Mucosa of gallbladder (tissue), 1 donor: ENCODE measurements around the gene GPI. TPM values are rescaled to one million over a fixed set of nuclear protein-coding genes. Genes with fewer than 3 reads are reported as not detected.
A peak's percentile ranks its signal among the peaks of the same experiment; 100 is the strongest.
"Not testable (repeated sequence)": the region's sequence is repeated elsewhere in the genome, so short reads cannot be mapped to it uniquely, and the experiment has no call there.

Experiments used
- DNase-seq: peaks from one replicate; pipeline ENCODE4 v3.0.0-alpha.2; 2020; ENCODE audit warnings: low spot score
- total RNA-seq: library from RNA; stranded (reverse); gene quantifications from one replicate; pipeline ENCODE4 v1.2.1, GENCODE V29; 2021
- donor health status: DM: no; HTN: no; CAD: no.

GPI gene
- total RNA-seq, 1 donor from 2014 or later: 406 TPM

DNA sequence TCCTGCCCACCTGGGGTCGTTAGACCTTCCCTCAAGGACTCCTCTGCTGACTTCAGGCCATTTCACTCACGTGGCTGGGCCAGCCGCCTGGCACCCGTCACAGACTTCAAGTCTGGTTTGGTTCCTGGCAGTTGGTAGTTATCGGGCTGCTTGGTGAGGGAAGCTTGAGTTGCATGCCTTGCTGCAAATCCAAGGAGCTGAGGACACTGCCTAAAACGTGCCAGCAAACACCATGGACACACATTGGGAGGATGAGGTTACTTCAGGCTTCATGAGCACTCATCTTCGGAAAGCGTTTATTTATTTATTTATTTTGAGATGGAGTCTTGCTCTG is 2.6 kb downstream of the GPI start:
- DNase-seq: no peak

- DNase-seq: no peak
Measured at GRCh38 chr19:34368338-34368737, 3.3 kb downstream of the GPI start.

DNA sequence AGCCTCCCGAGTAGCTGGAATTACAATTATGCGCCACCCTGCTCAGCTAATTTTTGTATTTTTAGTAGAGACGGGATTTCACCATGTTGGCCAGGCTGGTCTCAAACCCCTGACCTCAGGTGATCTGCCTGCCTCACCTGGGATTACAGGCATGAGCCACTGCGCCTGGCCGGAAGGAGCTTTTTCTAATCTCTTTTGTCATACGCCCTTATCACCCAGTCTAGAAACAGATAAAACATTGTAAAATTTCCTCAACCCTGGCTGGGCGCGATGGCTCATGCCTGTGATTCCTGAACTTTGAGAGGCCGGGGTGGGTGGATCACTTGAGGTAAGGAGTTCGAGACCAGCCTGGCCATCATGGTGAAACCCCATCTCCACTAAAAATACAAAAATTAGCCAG is 4.2 kb downstream of the GPI start:
- not testable (repeated sequence) for DNase-seq

DNA sequence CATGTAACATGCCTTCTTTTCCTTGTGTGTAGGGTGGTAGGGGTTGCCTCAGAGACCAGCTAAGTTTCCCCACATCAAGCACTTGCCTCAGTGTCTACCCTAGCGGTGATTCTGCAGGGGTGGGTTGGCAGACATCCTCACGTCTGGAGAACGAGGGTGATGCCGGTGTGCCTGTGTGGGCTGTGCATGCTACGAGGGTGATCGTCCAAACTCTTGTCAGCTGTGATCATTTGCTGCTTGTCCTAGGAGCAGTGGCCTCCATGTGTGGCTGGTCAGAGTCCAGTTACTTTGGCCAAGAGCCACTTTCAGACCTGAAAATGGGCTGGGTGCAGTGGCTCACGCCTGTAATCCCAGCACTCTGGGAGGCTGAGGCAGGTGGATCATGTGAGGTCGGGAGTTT is 5.1 kb downstream of the GPI start:
- peak; percentile 57 for DNase-seq

DNA sequence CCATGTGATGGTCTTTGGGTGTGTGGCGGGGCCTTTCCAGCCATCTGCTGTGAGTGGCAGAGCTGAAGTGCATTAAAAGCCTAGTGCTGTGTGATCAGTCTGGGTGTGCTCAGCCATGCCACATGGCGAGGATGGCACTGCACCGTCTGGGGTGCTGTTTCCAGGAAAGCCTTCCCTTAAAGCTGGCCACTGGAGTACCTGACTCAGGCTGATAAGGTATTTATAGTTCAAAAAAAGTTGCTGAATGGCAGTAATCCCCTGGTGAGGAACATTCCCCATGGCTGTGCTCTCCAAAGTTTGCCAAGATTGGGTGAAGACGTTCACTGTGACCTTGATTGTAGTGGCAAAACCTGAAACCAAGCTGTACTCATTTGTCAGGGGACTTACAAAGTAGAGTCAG is 6.0 kb downstream of the GPI start:
- DNase-seq: no peak

DNA sequence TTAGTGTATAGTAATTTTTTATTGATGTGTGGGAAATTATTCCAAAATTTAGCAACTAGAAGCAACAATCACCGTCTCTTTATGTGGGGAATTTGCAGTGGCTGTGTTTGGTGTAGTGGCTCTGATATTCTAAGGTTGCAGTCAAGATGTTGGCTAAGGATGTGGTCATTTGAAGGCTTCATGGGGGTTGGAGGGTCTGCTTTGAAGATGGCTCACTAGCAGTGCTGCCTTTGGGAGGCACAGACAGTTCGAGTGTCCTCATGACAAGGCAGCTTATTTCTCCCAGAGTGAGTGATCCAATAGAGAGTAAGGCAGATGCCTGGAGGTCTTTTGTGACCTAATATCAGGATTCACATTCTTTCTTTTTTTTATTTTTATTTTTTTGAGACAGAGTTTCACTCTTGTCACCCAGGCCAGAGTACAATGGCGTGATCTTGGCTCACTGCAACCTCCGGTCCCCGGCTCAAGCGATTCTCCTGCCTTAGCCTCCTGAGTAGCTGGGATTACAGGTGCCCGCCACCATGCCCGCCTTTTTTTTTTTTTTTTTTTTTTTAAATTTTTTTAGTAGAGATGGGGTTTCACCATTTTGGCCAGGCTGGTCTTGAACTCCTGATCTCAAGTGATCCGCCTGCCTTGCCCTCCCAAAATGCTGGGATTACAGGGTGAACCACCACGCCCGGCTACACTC is 8.7 kb downstream of the GPI start:
- DNase-seq: no peak

DNA sequence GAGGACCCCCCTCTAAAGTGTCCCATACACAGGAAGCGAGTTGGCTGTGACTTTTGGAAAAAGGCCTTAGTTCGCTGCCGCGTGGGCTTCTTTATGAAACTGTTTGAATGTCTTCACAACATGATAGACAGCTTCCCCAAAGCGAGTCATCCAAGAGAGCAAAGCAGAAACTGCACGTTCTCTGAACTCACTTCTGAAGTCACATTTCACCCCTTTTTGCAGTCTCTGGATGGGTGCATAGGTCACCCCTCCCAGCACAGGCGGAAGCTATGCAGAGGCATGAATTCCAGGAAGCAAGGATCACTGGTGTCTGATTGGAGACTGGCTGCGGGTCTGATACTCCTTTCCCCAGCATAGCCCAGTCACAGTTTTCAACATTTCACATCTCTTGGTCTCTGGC is 10.6 kb downstream of the GPI start:
- no peak for DNase-seq

DNA sequence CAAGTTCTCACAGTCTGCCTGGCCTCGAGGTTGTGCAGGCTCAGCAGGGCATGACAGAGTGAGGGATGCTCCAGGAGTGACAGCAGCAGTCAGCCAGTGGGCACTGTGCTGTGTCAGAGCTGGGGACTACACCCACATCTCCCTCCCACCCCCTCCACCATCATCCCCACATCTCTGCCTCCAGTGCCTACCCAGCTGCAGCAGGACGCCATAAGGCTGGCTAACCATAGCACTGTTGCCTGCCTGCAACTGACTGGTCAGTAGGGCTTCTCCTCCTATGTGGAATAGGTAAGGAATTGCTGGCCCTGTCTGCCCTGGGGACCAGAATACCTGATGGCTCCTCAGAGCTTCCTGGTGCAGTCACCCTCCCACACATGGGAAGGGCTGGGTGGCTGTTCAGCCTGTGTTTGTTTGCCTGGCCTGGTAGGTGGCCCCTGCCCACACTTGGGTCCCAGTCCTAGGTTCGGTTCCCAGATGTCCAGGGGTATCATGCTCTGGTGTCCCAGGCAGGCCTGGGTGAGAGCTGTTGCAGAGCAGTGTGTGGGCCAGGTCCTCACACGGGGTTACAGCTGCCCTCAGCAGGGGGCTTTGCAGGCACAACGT is 15.7 kb downstream of the GPI start:
- DNase-seq: no peak

DNA sequence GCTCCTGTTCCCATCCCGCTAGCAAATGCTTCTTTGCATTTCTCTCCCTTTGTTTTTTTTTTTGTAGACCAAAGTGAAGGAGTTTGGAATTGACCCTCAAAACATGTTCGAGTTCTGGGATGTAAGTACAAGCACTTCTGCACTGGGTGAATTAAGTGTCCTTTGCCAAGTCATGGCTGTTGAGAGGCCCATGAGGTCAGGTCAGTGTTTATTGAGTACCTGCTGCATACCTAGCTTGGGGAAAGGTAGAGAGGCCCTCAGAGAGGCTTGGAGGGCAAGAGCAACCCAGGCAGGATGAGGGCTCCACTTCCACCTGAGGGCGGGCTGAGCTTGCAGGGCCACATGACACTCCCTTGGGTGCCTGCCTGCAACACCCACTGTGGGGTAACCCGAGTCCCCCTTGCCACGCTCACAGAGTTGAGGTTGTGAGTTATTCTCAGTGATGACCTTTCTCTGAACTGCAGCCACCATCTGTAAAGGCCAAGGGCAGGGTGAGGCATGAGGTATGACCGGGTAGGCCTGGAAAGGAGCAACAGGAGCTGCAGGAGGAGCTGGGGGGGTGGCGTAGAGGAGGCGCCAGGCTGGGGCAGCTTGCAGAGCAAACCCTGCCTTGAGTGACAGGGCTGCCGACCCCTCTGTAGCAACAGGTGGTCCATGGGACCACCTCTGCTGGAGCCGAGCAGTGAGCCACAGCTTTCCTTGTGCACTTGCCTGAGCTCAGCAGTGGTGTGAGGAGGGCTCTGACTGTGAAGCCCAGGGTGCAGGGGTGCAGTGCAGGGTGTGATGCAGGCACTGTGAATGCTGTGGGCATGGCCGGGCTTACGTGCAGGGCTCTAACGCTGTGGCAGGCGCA is 16.6 kb downstream of the GPI start:
- no peak for DNase-seq

GRCh38 chr19:34382471-34382870 is 17.5 kb downstream of the GPI start:
- DNase-seq: no peak

DNA sequence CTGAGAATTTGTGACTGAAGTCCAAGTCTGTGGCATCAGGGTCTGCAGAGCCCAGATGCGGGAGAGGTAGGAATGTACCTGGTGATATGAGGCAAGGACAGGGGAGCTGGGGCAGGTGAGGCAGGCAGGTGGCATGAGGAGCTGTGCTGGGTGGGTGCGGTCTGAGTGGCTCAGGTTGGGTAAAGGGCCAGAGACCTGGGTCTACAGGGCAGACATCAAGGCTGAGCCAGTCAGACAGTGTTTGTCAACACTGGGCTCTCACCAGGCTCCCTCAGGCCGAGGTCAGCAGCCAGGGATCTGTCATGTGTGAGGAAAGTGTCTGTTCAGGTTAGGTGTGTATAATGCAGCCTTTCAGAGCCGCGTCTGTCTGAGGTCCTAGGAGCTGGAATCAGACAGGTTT is 18.6 kb downstream of the GPI start:
- DNase-seq: no peak

DNA sequence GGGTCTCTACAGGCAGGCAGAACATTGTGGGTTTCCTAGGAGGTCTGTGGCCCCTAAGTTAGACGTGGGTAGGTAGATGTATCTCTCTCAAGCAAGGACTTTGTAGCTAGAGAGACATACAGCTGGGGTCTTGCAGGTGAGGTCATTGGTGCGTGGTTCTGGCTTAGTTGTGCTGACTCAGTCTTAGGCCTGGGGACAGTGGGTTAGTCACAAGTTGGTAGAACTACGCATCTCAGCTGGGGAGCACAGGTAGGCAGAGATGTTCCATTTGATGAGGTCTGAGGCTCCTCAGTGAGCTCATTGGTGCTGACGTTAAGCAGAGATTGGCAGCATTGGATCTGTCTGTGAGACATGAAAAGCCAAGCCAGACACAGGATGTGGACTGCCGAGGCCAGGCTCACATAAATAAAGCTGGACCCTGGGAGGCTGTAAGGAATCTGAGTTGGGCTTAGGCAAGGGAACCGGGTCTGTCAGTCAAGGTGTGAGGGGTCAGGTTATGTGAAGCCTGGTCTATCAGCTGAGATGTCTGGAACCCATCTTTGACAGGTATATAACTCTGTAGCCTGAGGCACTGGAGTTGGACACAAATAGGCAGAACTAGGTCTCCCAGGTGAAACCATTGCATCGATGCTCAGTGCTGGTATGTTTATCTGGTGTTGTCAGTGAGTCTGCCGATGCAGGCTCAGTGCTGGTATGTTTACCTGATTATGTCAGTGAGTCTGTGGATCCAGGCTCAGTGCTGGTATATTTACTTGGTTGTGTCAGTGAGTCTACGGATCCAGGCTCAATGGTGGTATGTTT is 21.8 kb downstream of the GPI start:
- DNase-seq: no peak

DNA sequence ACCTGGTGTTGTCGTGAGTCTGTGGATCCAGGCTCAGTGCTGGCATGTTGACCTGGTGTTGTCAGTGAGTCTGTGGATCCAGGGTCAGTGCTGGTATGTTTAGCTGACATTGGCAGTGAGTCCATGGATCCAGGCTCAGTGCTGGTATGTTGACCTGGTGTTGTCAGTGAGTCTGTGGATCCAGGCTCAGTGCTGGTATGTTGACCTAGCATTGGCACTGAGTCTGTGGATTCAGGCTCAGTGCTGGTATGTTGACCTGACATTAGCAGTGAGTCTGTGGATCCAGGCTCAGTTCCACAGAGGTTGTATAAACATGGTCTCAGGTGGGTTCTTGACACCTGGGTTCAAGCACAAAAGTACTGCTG is 22.4 kb downstream of the GPI start:
- DNase-seq: no peak

DNA sequence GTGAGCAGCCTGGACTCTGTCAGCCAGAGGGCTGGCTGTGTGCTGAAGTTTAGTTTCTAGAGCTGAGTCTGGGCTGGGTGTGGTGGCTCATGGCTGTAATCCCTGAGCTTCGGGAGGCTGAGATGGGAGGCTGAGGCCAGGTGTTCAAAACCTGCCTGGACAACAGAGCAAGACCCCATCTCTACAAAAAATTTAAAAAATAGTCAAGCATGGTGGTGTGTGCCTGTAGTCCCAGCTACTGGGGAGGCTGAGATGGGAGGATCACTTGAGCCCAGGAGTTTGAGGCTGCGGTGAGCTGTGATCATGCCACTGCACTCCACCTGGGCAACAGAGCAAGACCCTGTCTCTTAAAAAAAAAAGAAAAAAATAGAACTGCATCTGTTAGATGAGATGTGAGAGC is 23.7 kb downstream of the GPI start:
- DNase-seq: not testable (repeated sequence)

DNA sequence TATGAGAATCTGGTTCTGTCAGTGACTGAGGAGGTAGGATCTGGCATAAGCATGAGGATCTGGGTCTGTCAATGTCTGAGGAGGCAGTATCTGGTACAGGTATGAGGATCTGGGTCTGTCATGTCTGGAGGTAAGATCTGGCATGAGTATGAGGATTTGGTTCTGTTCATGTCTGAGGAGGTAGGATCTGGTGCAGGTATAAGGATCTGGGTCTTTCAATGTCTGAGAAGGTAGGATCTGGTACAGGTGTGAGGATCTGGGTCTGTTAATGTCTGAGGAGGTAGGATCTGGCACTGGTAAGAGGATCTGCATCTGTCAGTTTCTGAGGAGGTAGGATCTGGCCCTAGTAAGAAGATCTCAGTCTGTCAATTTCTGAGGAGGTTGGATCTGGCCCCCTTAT is 26.8 kb downstream of the GPI start:
- no peak for DNase-seq

- DNase-seq: no peak
Measured at GRCh38 chr19:34393031-34393430, 28.0 kb downstream of the GPI start.

DNA sequence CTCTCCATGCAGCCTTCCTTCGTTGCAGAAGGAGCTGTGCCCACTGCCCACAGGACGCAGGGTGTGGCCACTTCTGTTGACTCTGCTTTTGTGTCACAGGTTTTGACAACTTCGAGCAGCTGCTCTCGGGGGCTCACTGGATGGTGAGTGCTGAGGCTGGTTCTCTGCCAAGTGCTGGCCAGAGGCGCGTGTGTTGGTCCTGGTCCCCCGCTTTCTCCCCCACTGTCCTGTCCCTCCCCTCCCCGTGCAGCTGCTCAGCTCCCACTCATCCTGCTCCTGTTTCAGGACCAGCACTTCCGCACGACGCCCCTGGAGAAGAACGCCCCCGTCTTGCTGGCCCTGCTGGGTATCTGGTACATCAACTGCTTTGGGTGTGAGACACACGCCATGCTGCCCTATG is 28.6 kb downstream of the GPI start:
- DNase-seq: no peak

- DNase-seq: no peak
Measured at GRCh38 chr19:34397853-34398252, 32.9 kb downstream of the GPI start.

DNA sequence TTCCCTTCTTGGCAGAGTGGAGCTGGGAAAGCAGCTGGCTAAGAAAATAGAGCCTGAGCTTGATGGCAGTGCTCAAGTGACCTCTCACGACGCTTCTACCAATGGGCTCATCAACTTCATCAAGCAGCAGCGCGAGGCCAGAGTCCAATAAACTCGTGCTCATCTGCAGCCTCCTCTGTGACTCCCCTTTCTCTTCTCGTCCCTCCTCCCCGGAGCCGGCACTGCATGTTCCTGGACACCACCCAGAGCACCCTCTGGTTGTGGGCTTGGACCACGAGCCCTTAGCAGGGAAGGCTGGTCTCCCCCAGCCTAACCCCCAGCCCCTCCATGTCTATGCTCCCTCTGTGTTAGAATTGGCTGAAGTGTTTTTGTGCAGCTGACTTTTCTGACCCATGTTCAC is 34.9 kb downstream of the GPI start:
- no peak for DNase-seq

DNA sequence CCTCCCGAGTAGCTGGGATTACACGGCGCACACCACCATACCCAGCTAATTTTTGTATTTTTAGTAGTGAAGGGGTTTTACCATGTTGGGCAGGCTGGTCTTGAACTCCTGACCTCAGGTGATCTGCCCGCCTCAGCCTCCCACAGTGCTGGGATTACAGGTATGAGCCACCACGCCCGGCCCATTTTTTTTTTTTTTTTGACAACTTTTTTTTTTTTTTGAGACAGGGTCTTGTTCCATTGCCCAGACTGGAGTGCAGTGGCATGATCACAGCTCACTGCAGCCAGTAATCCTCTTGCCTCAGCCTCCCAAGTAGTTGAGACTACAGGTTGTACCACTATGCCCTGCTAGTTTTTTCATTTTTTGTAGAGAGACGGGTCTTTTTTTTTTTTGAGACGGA is 35.8 kb downstream of the GPI start:
- DNase-seq: not testable (repeated sequence)

- no peak for DNase-seq
Measured at GRCh38 chr19:34402074-34402600, 37.1 kb downstream of the GPI start.

DNA sequence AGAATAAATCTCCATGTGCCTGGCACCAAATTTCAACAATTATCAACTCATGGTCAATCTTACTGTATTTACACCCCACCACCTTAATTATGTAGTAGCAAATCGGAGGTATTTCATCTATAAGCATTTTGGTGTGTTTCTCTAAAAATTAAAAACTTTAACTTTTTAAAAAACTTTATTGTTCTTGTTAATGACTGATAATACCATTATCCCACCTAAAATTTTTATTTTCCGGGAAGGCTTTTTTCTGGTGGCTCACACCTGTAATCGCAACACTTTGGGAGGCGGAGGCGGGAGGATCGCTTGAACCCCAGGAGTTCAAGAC is 38.8 kb downstream of the GPI start:
- no peak for DNase-seq
